SK-N-MC (cell line): ENCODE data around the gene PDE11A.

Experiments used
- EZH2 ChIP-seq: fragments of 200-600 bp; sonication (generic); IDR thresholded peaks from one replicate; pipeline ENCODE4 v1.6.1; 2017; ENCODE audit warnings: antibody characterized with exemption
- POLR2AphosphoS5 ChIP-seq: IDR thresholded peaks from 2 replicates; pipeline ENCODE4 v1.6.1; 2012; ENCODE audit warnings: mild to moderate bottlenecking, low read depth, low read length, borderline replicate concordance

GRCh38 chr2:177600917-177601316 lies 471.7 kb downstream of the PDE11A start:
- TF ChIP-seq EZH2 (no peak), POLR2AphosphoS5 (no peak)
